Measurements from ENCODE around the gene MTF1.

MTF1 gene

DNA sequence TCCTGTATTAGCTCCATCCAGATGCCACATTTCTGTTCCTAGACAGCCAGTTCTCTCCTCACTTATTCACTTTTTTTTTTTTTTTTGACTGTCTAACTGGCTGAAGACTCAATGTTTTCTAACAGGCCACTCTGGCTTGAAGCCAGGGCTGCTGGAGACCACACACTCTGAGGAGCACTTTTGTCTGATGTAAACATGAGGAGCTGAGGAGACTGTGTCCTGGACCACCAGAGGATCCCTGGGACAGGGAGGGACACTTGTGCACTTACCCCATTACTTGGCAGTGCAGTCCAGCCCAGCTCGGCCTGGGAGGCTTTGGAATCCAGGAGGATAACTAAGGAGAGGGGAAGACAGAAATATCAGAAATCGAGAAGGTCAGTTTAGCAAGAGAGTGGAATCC is 96.9 kb downstream of the MTF1 start:
- H3K36me3 ChIP-seq = no peaks in the 10 kb centered on the region
- peaks cover 0 to 12% (median 0%) of the 10 kb centered on the region in 10 experiments; a peak in 4 of 20 replicates for H3K4me1 ChIP-seq
- H3K9ac ChIP-seq = no peak overlapping the region
- H3K4me2 ChIP-seq = no peak overlapping the region
- peaks cover 31 to 44% (median 39%) of the 10 kb centered on the region in 11 experiments for H3K27me3 ChIP-seq
- H3K27ac ChIP-seq = no peak overlapping the region
- H4K20me1 ChIP-seq = peaks cover 0 to 10% (median 0%) of the 10 kb centered on the region in 11 experiments; a peak in 6 of 22 replicates
- peaks cover 0 to 6% (median 0%) of the 10 kb centered on the region in 11 experiments; a peak in 3 of 22 replicates for H3K9me3 ChIP-seq (replicated peaks in 1 of 11)
- no peak overlapping the region for H3K4me3 ChIP-seq
- TF ChIP-seq Cebpa-rat (IDR thresholded peaks at IDR 0.05) = no peak

DNA sequence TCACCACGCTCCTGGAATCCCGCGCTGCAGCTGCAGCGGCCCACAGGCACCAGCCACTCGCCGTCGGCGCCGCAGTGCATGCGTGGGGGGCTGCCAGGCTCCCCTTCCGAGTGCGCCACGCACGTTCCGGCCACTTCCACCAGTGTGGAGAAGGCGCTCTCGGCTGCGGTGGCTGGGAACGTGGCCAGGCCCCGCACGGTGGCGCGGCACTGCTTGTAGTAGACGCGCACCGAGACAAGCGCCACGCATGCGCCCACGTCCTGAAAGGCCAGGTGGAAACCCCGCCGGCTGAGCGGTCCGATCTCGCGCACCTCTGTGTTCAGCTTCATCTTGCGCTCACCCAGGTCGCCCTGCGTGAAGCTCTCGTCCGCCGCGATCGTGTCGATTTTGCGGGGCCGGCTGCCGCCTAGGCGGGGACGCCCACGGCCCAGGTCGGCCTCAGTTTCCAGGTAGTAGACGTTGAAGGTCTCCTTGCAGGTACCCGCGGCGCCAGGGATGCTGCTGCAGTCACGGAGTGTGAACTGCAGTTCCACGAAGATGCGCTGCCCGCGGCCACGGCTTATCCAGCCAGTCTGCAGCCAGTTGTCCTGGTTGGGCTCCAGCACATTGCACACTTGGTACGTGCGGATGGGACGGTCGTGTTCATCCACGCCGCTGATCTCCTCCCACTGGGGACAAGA is 97.8 kb downstream of the MTF1 start:
- Histone ChIP-seq H4K20me1 (peaks cover 0 to 10% (median 0%) of the 10 kb centered on the region in 11 experiments; a peak in 5 of 22 replicates), H3K27me3 (peaks cover 23 to 35% (median 29%) of the 10 kb centered on the region in 11 experiments), H3K4me3 (no peak overlapping the region), H3K36me3 (no peaks in the 10 kb centered on the region), H3K27ac (no peak overlapping the region), H3K9me3 (replicated peaks in 1 of 11) (peaks cover 0 to 6% (median 0%) of the 10 kb centered on the region in 11 experiments; a peak in 3 of 22 replicates), H3K9ac (no peak overlapping the region), H3K4me2 (no peak overlapping the region), H3K4me1 (peaks cover 0 to 9% (median 0%) of the 10 kb centered on the region in 10 experiments; a peak in 4 of 20 replicates)
- TF ChIP-seq Cebpa-rat (IDR thresholded peaks at IDR 0.05) = no peak
